Endothelial cell (in vitro differentiated cells): ENCODE data around the gene KRTAP10-3. TPM values are rescaled to one million over a fixed set of nuclear protein-coding genes. Genes with fewer than 3 reads are reported as not detected.
A peak's percentile ranks its signal among the peaks of the same experiment; 100 is the strongest.
"Not testable (repeated sequence)": the region's sequence is repeated elsewhere in the genome, so short reads cannot be mapped to it uniquely, and the experiment has no call there.

Experiments
- DNase-seq: peaks from one replicate; pipeline ENCODE4 v3.0.0; 2021; ENCODE audit warnings: low spot score
- H3K27ac Mint-ChIP-seq: one replicate; pipeline ENCODE4 v1.8.0; 2021; ENCODE audit warnings: mixed read lengths, inconsistent platforms; ENCODE audit not compliant: unreplicated experiment
- H3K27me3 Mint-ChIP-seq: one replicate; pipeline ENCODE4 v1.8.0; 2021; ENCODE audit warnings: mild to moderate bottlenecking, moderate library complexity, mixed read lengths, inconsistent platforms; ENCODE audit not compliant: unreplicated experiment
- H3K36me3 Mint-ChIP-seq: one replicate; pipeline ENCODE4 v1.8.0; 2021; ENCODE audit warnings: mild to moderate bottlenecking, low read depth, mixed read lengths, inconsistent platforms; ENCODE audit not compliant: unreplicated experiment
- H3K4me1 Mint-ChIP-seq: one replicate; pipeline ENCODE4 v1.8.0; 2021; ENCODE audit warnings: mild to moderate bottlenecking, mixed read lengths, inconsistent platforms; ENCODE audit not compliant: unreplicated experiment
- H3K4me3 Mint-ChIP-seq: one replicate; pipeline ENCODE4 v1.8.0; 2021; ENCODE audit warnings: mild to moderate bottlenecking, mixed read lengths, inconsistent platforms; ENCODE audit not compliant: unreplicated experiment
- H3K9me3 Mint-ChIP-seq: one replicate; pipeline ENCODE4 v1.8.0; 2021; ENCODE audit warnings: mixed read lengths, inconsistent platforms; ENCODE audit not compliant: unreplicated experiment
- total RNA-seq: library from RNA; stranded (reverse); fragmentation: NEBNext Ultra II Directional; extraction: Animal tissue kit (Norgen Biotek cat#: 25700); gene quantifications from one replicate; pipeline ENCODE4 v1.2.1, GENCODE V29; 2021; ENCODE audit not compliant: unreplicated experiment
- TF ChIP-seq, protein P1 (sequence below): fragments of 200-600 bp; sonication (generic); IDR thresholded peaks from one replicate; pipeline ENCODE4 v1.5.0; 2021; ENCODE audit warnings: antibody characterized with exemption; ENCODE audit not compliant: unreplicated experiment

KRTAP10-3 gene
- total RNA-seq, 1 donor from 2014 or later: not detected

GRCh38 chr21:44601596-44602462 is 43.2 kb upstream of the KRTAP10-3 start:
- DNase-seq: no peak
- Mint-ChIP-seq H3K36me3 (no peaks in the 10 kb centered on the region), H3K4me3 (no peak overlapping the region), H3K27me3 (peaks cover 9% of the 10 kb centered on the region), H3K27ac (no peak overlapping the region), H3K9me3 (no peaks in the 10 kb centered on the region), H3K4me1 (peaks cover 3% of the 10 kb centered on the region)
- TF ChIP-seq, protein P1, sequence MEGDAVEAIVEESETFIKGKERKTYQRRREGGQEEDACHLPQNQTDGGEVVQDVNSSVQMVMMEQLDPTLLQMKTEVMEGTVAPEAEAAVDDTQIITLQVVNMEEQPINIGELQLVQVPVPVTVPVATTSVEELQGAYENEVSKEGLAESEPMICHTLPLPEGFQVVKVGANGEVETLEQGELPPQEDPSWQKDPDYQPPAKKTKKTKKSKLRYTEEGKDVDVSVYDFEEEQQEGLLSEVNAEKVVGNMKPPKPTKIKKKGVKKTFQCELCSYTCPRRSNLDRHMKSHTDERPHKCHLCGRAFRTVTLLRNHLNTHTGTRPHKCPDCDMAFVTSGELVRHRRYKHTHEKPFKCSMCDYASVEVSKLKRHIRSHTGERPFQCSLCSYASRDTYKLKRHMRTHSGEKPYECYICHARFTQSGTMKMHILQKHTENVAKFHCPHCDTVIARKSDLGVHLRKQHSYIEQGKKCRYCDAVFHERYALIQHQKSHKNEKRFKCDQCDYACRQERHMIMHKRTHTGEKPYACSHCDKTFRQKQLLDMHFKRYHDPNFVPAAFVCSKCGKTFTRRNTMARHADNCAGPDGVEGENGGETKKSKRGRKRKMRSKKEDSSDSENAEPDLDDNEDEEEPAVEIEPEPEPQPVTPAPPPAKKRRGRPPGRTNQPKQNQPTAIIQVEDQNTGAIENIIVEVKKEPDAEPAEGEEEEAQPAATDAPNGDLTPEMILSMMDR: no peak

DNA sequence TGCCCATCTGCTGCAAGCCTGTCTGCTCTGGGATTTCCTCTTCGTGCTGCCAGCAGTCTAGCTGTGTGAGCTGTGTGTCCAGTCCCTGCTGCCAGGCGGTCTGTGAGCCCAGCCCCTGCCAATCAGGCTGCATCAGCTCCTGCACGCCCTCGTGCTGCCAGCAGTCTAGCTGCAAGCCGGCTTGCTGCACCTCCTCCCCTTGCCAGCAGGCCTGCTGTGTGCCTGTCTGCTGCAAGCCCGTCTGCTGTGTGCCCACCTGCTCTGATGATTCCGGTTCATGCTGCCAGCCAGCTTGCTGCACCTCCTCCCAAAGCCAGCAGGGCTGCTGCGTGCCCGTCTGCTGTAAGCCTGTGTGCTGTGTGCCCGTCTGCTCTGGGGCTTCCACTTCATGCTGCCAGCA is 42.5 kb upstream of the KRTAP10-3 start:
- not testable (repeated sequence) for DNase-seq, H3K4me1 Mint-ChIP-seq, H3K36me3 Mint-ChIP-seq, H3K4me3 Mint-ChIP-seq, H3K9me3 Mint-ChIP-seq, H3K27ac Mint-ChIP-seq, H3K27me3 Mint-ChIP-seq

DNA sequence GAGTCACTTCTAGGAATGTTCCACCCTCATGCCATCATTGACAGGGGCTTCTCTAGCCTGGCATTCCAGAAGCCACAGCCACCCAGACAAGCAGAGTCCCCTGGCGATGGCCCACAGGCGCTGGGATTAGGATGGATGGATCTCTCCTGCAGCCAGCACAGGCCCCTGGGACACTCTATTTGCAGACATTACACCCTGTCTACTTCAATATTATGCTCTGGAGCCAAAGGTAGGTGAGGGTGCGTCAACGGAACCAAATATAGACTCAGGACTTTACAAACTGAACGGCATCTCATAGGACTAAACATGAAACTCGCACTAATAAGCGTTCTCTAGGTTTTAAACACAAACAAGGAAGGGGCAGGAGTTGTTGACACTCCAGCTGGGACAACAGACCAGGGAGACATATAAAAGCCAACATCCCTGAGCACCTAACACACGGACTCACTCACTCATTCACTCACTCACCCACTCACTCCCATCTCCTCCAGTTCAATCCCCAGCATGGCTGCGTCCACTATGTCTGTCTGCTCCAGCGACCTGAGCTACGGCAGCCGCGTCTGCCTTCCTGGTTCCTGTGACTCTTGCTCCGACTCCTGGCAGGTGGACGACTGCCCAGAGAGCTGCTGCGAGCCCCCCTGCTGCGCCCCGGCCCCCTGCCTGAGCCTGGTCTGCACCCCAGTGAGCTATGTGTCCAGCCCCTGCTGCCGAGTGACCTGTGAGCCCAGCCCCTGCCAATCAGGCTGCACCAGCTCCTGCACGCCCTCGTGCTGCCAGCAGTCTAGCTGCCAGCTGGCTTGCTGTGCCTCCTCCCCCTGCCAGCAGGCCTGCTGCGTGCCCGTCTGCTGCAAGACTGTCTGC is 41.8 kb upstream of the KRTAP10-3 start, which contains the start of gene KRTAP10-7:
KRTAP10-7 (plus strand) TSS at position 480 of the 861 bp plus-strand sequence; CDS start at position 505, 25 bp downstream.
- not testable (repeated sequence) for H3K4me3 Mint-ChIP-seq, H3K9me3 Mint-ChIP-seq, H3K4me1 Mint-ChIP-seq, DNase-seq, H3K36me3 Mint-ChIP-seq, H3K27me3 Mint-ChIP-seq
- peak within 1 kb of the TSS; percentile 57 for H3K27ac Mint-ChIP-seq

DNA sequence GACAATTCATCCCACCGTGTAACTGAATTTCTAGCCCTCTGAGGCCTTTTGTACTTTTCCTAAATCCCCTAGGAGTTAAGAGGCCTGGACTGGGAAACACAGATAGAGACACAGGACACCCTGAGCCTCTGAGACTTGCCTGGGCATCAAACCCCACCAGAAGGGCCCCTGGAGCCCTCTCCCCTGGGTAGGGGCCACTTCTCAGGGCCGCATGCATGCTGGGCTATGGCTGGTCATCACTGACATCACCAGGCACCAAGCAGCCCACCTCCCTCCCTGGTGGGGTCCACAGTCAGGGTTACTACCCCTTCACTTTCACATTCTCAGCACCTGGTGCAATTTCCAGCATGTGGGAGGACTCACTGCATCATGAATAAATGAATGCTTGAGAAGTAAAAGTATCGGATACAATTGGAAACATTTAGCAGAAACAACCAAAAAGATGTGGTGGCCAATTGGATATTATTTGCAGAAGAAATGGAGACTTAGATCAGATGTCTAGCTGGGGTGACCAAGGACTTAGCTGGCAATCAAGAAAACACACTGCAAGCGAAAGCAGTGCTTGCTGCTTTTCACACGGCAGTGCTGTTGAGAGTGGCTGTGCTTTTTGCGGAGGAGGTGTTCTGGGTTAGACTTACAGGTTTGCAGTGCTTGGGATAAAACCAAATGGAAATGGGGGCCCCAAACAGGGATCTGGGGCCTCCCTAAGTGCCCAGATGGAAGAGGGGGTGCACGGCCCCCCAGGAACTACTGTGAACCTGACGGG is 40.9 kb upstream of the KRTAP10-3 start:
- DNase-seq: no peak
- peaks cover 3% of the 10 kb centered on the region for H3K4me1 Mint-ChIP-seq
- H3K36me3 Mint-ChIP-seq: no peaks in the 10 kb centered on the region
- peak overlapping the region; percentile 57 for H3K27ac Mint-ChIP-seq
- H3K4me3 Mint-ChIP-seq: no peak overlapping the region
- TF ChIP-seq, protein P1: no peak
- peaks cover 7% of the 10 kb centered on the region for H3K27me3 Mint-ChIP-seq
- no peaks in the 10 kb centered on the region for H3K9me3 Mint-ChIP-seq

GRCh38 chr21:44598061-44598460 is 39.5 kb upstream of the KRTAP10-3 start:
- Mint-ChIP-seq H3K4me3 (no peak overlapping the region), H3K4me1 (peaks cover 5% of the 10 kb centered on the region), H3K27me3 (peaks cover 11% of the 10 kb centered on the region), H3K9me3 (no peaks in the 10 kb centered on the region), H3K27ac (peak overlapping the region; percentile 27), H3K36me3 (no peaks in the 10 kb centered on the region)
- no peak for DNase-seq
- TF ChIP-seq, protein P1: no peak
